Effector memory CD8-positive, alpha-beta T cell (primary cell): ENCODE data around the gene HMGCS1.
"Not testable (repeated sequence)": the region's sequence is repeated elsewhere in the genome, so short reads cannot be mapped to it uniquely, and the experiment has no call there.

ENCODE experiments used
- ATAC-seq: fragments of 150-1000 bp; cut with Tn5 transposase; replicated peaks from 2 replicates; pipeline ENCODE4 v1.10.0; 2021; ENCODE audit warnings: mild to moderate bottlenecking, moderate library complexity
- DNase-seq, 3 experiments: peaks; one replicate each; pipeline ENCODE4 v3.0.0; 2021
- H3K27ac Mint-ChIP-seq, 2 donors: one replicate each; pipeline ENCODE4 v1.8.0; 2022; ENCODE audit warnings: mild to moderate bottlenecking in 2 of 2, mixed read lengths in 2 of 2, moderate library complexity in 2 of 2
- H3K27me3 Mint-ChIP-seq, 2 donors: one replicate each; pipeline ENCODE4 v1.8.0; 2022; ENCODE audit warnings: mixed read lengths in 2 of 2
- H3K36me3 Mint-ChIP-seq: one replicate; pipeline ENCODE4 v1.8.0; 2022; ENCODE audit warnings: mild to moderate bottlenecking, moderate library complexity, mixed read lengths; ENCODE audit not compliant: insufficient read depth
- H3K4me1 Mint-ChIP-seq, 2 donors: one replicate each; pipeline ENCODE4 v1.8.0; 2022; ENCODE audit warnings: low read depth in 2 of 2, mixed read lengths in 2 of 2
- H3K4me3 Mint-ChIP-seq, 2 donors: one replicate each; pipeline ENCODE4 v1.8.0; 2022; ENCODE audit warnings: mild to moderate bottlenecking in 2 of 2, mixed read lengths in 2 of 2, moderate library complexity in 2 of 2
- H3K9me3 Mint-ChIP-seq, 2 donors: one replicate each; pipeline ENCODE4 v1.8.0; 2022; ENCODE audit warnings: mixed read lengths in 2 of 2

The HMGCS1 gene

DNA sequence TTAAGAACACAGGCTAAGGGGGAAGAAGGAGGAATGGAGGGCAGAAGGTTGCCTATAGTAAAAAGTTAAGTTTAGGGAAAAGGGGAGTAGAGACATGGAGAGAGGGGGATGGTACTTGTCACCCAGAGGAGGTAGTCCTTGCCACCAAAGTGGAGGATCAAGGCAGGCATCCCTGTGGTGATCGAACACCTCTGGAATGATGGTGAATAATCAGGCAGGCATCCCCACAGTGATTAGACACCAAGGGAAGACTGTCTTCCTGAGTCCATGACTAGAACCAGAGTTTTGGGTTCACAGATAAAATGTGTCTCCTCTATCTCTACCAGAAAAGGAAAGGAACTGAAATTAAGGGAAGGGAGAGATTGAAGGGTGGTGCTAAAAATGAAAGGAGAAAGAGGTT, 19.2 kb upstream of the HMGCS1 start:
- no peaks in the 10 kb centered on the region for H3K4me1 Mint-ChIP-seq

DNA sequence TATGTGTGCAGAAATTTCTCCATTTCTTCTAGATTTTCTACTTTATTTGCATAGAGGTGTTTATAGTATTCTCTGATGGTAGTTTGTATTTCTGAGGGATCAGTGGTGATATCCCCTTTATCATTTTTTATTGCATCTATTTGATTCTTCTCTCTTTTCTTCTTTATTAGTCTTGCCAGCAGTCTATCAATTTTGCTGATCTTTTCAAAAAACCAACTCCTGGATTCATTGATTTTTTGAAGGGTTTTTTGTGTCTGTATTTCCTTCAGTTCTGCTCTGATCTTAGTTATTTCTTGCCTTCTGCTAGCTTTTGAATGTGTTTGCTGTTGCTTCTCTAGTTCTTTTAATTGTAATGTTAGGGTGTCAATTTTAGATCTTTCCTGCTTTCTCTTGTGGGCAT, 12.4 kb upstream of the HMGCS1 start:
- not testable (repeated sequence) for H3K9me3 Mint-ChIP-seq, H3K36me3 Mint-ChIP-seq, DNase-seq, H3K27me3 Mint-ChIP-seq, H3K27ac Mint-ChIP-seq, H3K4me3 Mint-ChIP-seq, ATAC-seq, H3K4me1 Mint-ChIP-seq

More for the DNA sequence above, 19.2 kb upstream of the HMGCS1 start:
- no peak overlapping the region for H3K4me3 Mint-ChIP-seq
- no peak for ATAC-seq
- H3K27ac Mint-ChIP-seq: no peak overlapping the region
- peaks cover 3 to 10% of the 10 kb centered on the region in 2 donors for H3K9me3 Mint-ChIP-seq
- no peaks in the 10 kb centered on the region for H3K36me3 Mint-ChIP-seq
- peaks cover 13 to 20% of the 10 kb centered on the region in 2 donors for H3K27me3 Mint-ChIP-seq
- DNase-seq: no peak

DNA sequence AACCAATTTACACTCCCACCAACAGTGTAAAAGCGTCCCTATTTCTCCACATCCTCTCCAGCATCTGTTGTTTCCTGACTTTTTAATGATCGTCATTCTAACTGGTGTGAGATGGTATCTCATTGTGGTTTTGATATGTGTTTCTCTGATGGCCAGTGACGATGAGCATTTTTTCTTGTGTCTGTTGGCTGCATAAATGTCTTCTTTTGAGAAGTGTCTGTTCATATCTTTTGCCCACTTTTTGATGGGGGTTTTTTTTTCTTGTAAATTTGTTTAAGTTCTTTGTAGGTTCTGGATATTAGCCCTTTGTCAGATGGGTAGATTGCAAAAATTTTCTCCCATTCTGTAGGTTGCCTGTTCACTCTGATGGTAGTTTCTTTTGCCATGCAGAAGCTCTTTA, 10.3 kb upstream of the HMGCS1 start:
- ATAC-seq, H3K4me1 Mint-ChIP-seq, H3K36me3 Mint-ChIP-seq, H3K9me3 Mint-ChIP-seq, H3K27me3 Mint-ChIP-seq, DNase-seq, H3K27ac Mint-ChIP-seq, H3K4me3 Mint-ChIP-seq: not testable (repeated sequence)

DNA sequence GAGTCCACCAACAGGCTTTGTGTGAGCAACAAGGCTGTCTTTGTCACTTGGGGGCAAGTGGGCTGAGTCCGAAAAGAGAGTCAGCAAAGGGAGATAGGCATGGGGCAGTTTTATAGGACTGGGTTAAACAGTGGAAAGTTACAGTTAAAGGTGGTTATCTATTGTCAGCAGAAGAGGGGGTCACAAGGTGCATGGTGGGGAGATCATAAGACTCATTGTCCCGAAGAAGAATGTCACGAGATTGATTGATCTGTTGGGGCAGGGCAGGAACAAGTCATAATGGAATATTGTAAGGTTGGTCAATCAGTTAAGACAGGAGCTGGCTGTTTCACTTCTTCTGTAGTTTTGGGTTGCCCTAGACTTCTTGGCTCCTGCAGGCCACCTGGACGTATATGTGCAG, 7.6 kb upstream of the HMGCS1 start:
- H3K27me3 Mint-ChIP-seq: peaks cover 7 to 21% of the 10 kb centered on the region in 2 donors
- H3K36me3 Mint-ChIP-seq: no peaks in the 10 kb centered on the region
- DNase-seq (no peak), ATAC-seq (no peak)
- no peaks in the 10 kb centered on the region for H3K4me1 Mint-ChIP-seq
- no peaks in the 10 kb centered on the region for H3K9me3 Mint-ChIP-seq
- no peak overlapping the region for H3K27ac Mint-ChIP-seq
- H3K4me3 Mint-ChIP-seq: no peak overlapping the region

DNA sequence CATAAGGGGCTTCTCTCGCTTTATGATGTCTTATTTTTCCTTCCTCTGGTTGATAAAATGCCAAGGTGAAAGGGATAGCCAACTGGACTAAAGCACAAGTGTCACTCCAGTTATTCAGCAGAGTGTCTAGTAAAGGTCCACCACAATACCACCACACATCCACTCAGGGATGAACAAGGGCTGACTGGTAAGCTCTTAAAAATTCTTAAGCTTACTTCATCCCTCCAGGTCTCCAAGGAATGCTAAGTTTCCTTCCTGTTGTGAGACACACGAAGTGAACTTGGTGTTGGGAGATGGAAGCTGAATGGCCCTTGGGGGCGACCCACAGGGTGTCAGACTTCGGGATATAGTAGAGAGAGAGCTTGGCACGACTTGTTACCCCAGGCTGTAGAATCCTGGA, 3.2 kb upstream of the HMGCS1 start:
- H3K9me3 Mint-ChIP-seq: peaks cover 0 to 2% of the 10 kb centered on the region in 2 donors
- peaks cover 21% of the 10 kb centered on the region for H3K36me3 Mint-ChIP-seq
- no peak overlapping the region for H3K27ac Mint-ChIP-seq
- peaks cover 19 to 24% of the 10 kb centered on the region in 2 donors for H3K4me1 Mint-ChIP-seq
- ATAC-seq (no peak), DNase-seq (no peak)
- no peak overlapping the region for H3K4me3 Mint-ChIP-seq
- H3K27me3 Mint-ChIP-seq: peaks cover 8 to 21% of the 10 kb centered on the region in 2 donors

DNA sequence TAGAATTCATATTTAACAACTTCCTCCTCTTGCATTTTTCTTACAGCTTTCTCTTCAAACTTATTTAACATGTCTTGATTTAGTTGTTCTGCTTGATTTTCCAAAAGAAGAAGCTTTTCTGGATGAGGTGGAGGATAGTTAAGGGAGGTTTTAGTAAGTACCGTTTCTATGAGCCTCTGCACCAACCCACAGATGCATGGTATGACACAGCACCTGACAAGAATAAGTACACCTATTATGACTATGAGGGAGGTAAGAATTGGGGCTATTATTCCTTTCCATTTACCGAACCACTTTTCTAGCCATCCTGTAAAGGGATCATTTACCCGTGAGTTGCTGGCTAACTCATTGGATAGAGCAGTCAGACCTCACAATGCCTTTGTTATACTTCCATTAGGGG, 2.5 kb upstream of the HMGCS1 start:
- H3K27me3 Mint-ChIP-seq: peaks cover 8 to 21% of the 10 kb centered on the region in 2 donors
- no peak overlapping the region for H3K27ac Mint-ChIP-seq
- H3K4me1 Mint-ChIP-seq: peaks cover 19 to 24% of the 10 kb centered on the region in 2 donors
- peaks cover 21% of the 10 kb centered on the region for H3K36me3 Mint-ChIP-seq
- no peak for DNase-seq
- H3K9me3 Mint-ChIP-seq: peaks cover 0 to 2% of the 10 kb centered on the region in 2 donors
- no peak overlapping the region for H3K4me3 Mint-ChIP-seq
- ATAC-seq: no peak

DNA sequence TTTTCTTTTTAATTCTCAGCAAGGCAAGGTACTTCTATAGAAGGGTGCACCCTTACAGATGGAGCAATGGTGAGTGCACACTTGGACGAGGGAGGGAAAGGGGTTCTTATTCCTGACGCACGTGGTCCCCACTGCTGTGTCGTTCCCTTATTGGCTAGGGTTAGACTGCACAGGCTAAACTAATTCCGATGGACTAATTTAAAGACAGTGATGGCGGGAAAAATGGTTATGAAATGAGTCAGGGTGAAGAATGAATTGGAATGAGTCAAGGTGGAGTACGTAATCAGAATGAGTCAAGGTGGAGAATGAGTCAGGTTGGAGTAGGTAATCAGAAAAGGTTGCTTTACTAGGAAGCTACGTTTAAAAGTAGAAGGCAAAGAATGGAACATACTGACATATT, 2.1 kb upstream of the HMGCS1 start:
- Mint-ChIP-seq H3K9me3 (peaks cover 0 to 2% of the 10 kb centered on the region in 2 donors), H3K36me3 (peaks cover 21% of the 10 kb centered on the region), H3K4me3 (no peak overlapping the region), H3K27me3 (peaks cover 8 to 21% of the 10 kb centered on the region in 2 donors), H3K27ac (no peak overlapping the region), H3K4me1 (peaks cover 19 to 24% of the 10 kb centered on the region in 2 donors)
- DNase-seq (no peak), ATAC-seq (no peak)

DNA sequence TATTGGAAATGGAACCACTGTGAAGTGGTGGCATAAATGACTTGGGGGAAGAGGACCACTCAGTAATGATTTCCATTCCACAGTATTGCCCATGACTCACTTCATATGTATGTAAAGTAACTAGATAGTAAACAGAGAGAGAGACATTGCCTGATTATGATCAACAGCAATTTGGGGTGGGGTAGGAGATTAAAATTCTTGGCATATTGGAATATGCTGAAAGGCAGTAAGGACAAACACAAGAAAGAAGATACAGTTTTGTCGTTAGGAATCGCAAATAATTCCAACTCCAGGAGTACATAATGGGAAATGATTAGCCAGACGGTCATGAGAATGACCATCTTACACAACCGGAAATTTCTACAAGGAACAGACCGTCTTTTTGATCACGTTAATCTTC, 1.5 kb upstream of the HMGCS1 start:
- Mint-ChIP-seq H3K4me1 (peaks cover 19 to 24% of the 10 kb centered on the region in 2 donors), H3K27ac (peak overlapping the region in 1 of 2 donors; percentile 99), H3K4me3 (no peak overlapping the region), H3K9me3 (peaks cover 0 to 2% of the 10 kb centered on the region in 2 donors), H3K27me3 (peaks cover 8 to 21% of the 10 kb centered on the region in 2 donors), H3K36me3 (peaks cover 21% of the 10 kb centered on the region)
- DNase-seq: no peak
- ATAC-seq: no peak

DNA sequence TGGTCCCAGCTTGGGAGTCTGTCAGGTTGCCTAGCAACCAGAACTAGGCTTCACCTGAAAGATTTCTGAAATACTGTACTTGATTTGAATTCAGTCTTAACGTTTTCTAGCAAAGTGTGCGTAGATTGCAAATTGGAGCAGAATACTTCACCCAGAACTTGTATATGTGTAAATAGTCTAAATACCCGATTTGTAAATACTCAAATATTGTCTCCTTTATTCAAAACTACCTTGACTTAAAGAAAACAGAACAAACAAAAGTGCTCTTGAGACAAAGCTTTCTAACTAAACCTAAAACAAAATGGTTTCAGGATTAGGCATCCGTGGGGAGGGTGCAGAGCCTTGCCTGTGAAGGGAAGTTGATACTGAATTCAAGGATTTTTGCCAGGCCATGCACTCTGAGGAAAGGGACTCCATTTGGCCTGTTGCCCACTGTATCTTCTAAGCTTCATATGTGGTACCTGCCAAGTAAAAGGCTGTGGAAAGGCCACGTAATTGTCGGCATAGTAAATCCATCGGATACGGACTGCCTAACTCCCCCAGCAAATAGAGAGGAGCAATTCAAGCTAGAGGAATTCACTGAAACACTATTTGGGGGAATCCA, 744 bp upstream of the HMGCS1 start:
- Mint-ChIP-seq H3K36me3 (peaks cover 24% of the 10 kb centered on the region), H3K4me1 (peaks cover 23 to 30% of the 10 kb centered on the region in 2 donors)

DNA sequence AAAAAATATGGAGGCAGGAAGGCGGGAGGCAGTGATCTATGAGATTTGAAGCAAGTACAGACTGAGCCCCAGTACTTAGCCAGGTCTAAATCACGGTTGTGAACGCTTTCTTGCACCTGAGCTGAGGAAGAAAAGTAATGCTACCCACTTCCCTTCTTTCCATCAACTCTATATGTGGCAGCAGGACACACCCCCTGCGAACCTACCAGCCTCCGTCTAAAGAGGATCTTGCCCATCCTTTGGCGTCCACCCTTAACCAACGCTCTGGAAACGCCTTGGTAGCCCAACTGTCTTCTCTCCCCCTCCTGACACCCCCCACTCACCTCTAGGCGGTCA, 545 bp downstream of the HMGCS1 start:
- DNase-seq (no peak), ATAC-seq (peak; percentile 6)
- H3K27ac Mint-ChIP-seq: peak overlapping the region; percentile 96 to 99
- H3K36me3 Mint-ChIP-seq: peaks cover 24% of the 10 kb centered on the region
- H3K4me1 Mint-ChIP-seq: peaks cover 23 to 30% of the 10 kb centered on the region in 2 donors
- H3K27me3 Mint-ChIP-seq: peaks cover 8 to 18% of the 10 kb centered on the region in 2 donors
- peak overlapping the region; percentile 92 to 93 for H3K4me3 Mint-ChIP-seq
- H3K9me3 Mint-ChIP-seq: peaks cover 0 to 2% of the 10 kb centered on the region in 2 donors

More for the DNA sequence above, 744 bp upstream of the HMGCS1 start:
- Mint-ChIP-seq H3K9me3 (peaks cover 0 to 2% of the 10 kb centered on the region in 2 donors), H3K27ac (peak overlapping the region; percentile 96 to 99), H3K4me3 (peak overlapping the region; percentile 92 to 93), H3K27me3 (peaks cover 8 to 21% of the 10 kb centered on the region in 2 donors)
- DNase-seq (peak in 2 of 3 experiments; percentile 2 to 5), ATAC-seq (no peak)

DNA sequence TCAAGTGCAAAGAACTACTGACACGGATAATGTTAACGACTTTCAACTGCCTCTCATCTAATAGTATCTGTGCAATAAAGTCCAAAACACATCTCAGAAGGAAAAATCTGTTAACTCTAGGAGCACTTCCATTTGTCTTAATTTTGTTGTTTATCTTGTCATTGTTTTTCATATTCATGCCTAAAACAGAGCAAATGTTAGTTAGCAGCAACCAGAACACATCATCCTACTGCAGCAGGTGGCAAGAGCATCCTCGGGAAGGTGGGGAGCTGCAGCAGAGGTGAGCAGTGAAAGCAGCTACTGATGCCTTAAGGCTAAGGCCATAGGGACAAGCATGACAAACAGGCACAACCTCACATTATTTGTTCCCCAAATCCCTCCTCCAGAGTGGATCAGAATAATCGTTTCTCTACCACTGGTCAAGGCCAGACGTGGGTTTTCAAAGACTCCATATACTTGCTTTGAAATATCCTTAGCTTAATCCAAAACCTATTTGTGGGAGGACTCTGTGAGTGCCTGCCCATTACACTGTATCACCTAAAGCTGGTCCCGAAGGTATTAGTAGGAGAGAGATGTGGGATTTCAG, 1.0 kb downstream of the HMGCS1 start:
- DNase-seq: no peak
- Mint-ChIP-seq H3K27me3 (peaks cover 8 to 13% of the 10 kb centered on the region in 2 donors), H3K4me3 (peak overlapping the region; percentile 92 to 93), H3K9me3 (peaks cover 0 to 2% of the 10 kb centered on the region in 2 donors), H3K27ac (peak overlapping the region; percentile 96 to 99), H3K4me1 (peaks cover 23 to 30% of the 10 kb centered on the region in 2 donors), H3K36me3 (peaks cover 24% of the 10 kb centered on the region)
- ATAC-seq: no peak

DNA sequence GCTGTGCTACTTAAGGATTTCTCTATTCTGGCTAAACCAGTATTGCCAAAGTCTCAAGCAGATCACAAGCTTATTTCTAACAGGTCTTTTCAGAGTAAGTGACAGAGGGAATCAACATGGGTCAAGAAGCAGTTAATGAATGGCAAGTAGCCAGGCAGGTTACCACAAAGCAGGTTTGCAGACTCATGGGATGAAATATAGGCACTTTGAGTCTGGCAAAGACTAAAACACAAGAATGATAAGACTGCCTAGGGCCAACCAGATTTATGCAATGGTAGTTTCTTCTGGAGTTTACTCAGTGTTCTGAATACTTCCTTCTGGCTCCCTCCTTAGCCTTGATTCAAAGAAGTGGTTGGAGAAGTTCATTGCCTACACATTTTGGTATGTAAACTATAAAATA, 3.6 kb downstream of the HMGCS1 start:
- H3K27me3 Mint-ChIP-seq: no peaks in the 10 kb centered on the region
- no peak for DNase-seq
- peaks cover 30% of the 10 kb centered on the region for H3K36me3 Mint-ChIP-seq
- H3K27ac Mint-ChIP-seq: no peak overlapping the region
- peaks cover 0 to 2% of the 10 kb centered on the region in 2 donors for H3K9me3 Mint-ChIP-seq
- peaks cover 25 to 34% of the 10 kb centered on the region in 2 donors for H3K4me1 Mint-ChIP-seq
- ATAC-seq: no peak
- H3K4me3 Mint-ChIP-seq: no peak overlapping the region

DNA sequence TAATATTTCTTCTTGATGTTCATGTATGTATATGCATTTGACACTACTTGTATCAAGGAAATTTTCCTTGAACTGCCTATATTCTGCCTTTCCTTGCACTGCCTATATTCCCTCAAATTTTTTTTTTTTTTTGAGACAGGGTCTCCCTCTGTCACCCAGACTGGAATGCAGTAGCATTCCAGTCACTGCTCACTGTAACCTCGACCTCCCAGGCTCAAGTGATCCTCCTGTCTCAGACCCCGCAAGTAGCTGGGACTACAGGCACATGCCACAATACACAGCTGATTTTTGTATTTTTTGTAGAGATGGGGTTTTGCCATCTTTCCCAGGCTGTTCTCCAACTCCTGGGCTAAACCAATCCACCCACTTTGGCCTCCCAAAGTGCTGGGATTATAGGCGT, 4.1 kb downstream of the HMGCS1 start:
- H3K27me3 Mint-ChIP-seq: no peaks in the 10 kb centered on the region
- H3K36me3 Mint-ChIP-seq: peaks cover 30% of the 10 kb centered on the region
- H3K4me3 Mint-ChIP-seq: no peak overlapping the region
- no peaks in the 10 kb centered on the region for H3K9me3 Mint-ChIP-seq
- no peak for ATAC-seq
- peaks cover 25 to 36% of the 10 kb centered on the region in 2 donors for H3K4me1 Mint-ChIP-seq
- no peak for DNase-seq
- H3K27ac Mint-ChIP-seq: no peak overlapping the region

DNA sequence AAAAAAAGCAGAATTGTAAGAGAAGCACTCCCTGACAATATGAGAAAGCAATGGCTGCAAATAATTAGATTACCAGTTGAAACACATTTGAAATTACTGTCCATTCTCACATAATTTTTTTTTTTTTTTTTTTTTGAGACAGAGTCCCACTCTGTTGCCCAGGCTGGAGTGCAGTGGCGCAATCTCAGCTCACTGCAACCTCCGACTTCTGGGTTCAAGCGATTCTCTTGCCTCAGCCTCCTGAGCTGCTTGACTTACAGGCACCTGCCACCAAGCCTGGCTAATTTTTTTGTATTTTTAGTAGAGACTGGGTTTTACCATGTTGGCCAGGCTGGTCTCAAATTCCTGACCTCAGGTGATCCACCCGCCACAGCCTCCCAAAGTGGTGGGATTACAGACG, 6.3 kb downstream of the HMGCS1 start:
- not testable (repeated sequence) for H3K4me3 Mint-ChIP-seq, H3K27me3 Mint-ChIP-seq, ATAC-seq, H3K9me3 Mint-ChIP-seq, H3K27ac Mint-ChIP-seq, H3K36me3 Mint-ChIP-seq, DNase-seq
- peaks cover 9 to 33% of the 10 kb centered on the region in 2 donors for H3K4me1 Mint-ChIP-seq
